NCI-H226 (cell line): ENCODE data around the gene SH2D3C.

ENCODE experiments used
- DNase-seq: peaks from one replicate; pipeline ENCODE4 v3.0.0-alpha.2; 2015

SH2D3C gene

GRCh38 chr9:127778280-127779135 is at the start of gene SH2D3C:
TSS of gene SH2D3C (minus strand) at chr9:127778666. CDS start at chr9:127778627, 39 bp downstream.
- no peak for DNase-seq

- no peak for DNase-seq
Measured at GRCh38 chr9:127826253-127826913, 47.9 kb upstream of the SH2D3C start.

- DNase-seq, result no peak
Measured at GRCh38 chr9:127825319-127826051, 47.0 kb upstream of the SH2D3C start.

GRCh38 chr9:127822108-127822507 is 43.6 kb upstream of the SH2D3C start:
- DNase-seq, result no peak

GRCh38 chr9:127818574-127818973 is 40.1 kb upstream of the SH2D3C start:
- no peak for DNase-seq

- no peak for DNase-seq
Measured at GRCh38 chr9:127817881-127818434, 39.5 kb upstream of the SH2D3C start.

GRCh38 chr9:127816728-127817127 is 38.3 kb upstream of the SH2D3C start:
- DNase-seq, result no peak

GRCh38 chr9:127816362-127816725 is 37.9 kb upstream of the SH2D3C start:
- peak; percentile 30 for DNase-seq

- no peak for DNase-seq
Measured at GRCh38 chr9:127815512-127816361, 37.3 kb upstream of the SH2D3C start.

GRCh38 chr9:127814619-127815511 is 36.4 kb upstream of the SH2D3C start:
- DNase-seq, result no peak

GRCh38 chr9:127813686-127814226 is 35.3 kb upstream of the SH2D3C start:
- DNase-seq, result no peak

GRCh38 chr9:127812936-127813675 is 34.6 kb upstream of the SH2D3C start:
- DNase-seq, result no peak

- no peak for DNase-seq
Measured at GRCh38 chr9:127812011-127812410, 33.5 kb upstream of the SH2D3C start.

- DNase-seq, result no peak
Measured at GRCh38 chr9:127810378-127811187, 32.1 kb upstream of the SH2D3C start.

- DNase-seq, result no peak
Measured at GRCh38 chr9:127809540-127810377, 31.3 kb upstream of the SH2D3C start.

GRCh38 chr9:127809002-127809539 is 30.6 kb upstream of the SH2D3C start:
- no peak for DNase-seq

GRCh38 chr9:127808347-127809001 is 30.0 kb upstream of the SH2D3C start:
- DNase-seq, result no peak
